GM23248 (cell line): ENCODE results near the gene TPRG1.

ENCODE experiments used
- EZH2 ChIP-seq: fragments of 200-600 bp; sonication (generic); IDR thresholded peaks from 2 replicates; pipeline ENCODE4 v1.6.1; 2018; ENCODE audit warnings: antibody characterized with exemption, mild to moderate bottlenecking; ENCODE audit not compliant: insufficient read depth, poor library complexity, severe bottlenecking
- EZH2phosphoT487 ChIP-seq: fragments of 200-600 bp; sonication (generic); IDR thresholded peaks from 2 replicates; pipeline ENCODE4 v1.6.1; 2018; ENCODE audit warnings: antibody characterized with exemption, moderate library complexity, mild to moderate bottlenecking, low read depth; ENCODE audit not compliant: insufficient read depth

- TF ChIP-seq EZH2phosphoT487 (no peak), EZH2 (no peak)
Observed at GRCh38 chr3:189308608-189309007, 136.8 kb downstream of the TPRG1 start.
